Endothelial cell of umbilical vein (primary cell): Measurements from ENCODE around the gene P2RY11. TPM values are rescaled to one million over a fixed set of nuclear protein-coding genes. Genes with fewer than 3 reads are reported as not detected.

Experiments used
- BruUV-seq: library from RNA; stranded (reverse); fragments of 400-500 nt; replicated peaks from 2 replicates; lab custom pipeline; 2021; lab: Mats Ljungman, UMichigan
- CTCF ChIA-PET: fragments of 300-600, 350-600 bp; sonication (Branson Sonifier 250); formaldehyde crosslinking; loops from one replicate; lab custom pipeline; 2021; ENCODE audit warnings: antibody characterized with exemption, inconsistent platforms; lab: Charles Lee
- POLR2A ChIA-PET: fragments of 300-600, 350-600 bp; sonication (Branson Sonifier 250); formaldehyde crosslinking; loops from one replicate; lab custom pipeline; 2021; ENCODE audit warnings: antibody characterized with exemption, inconsistent platforms; lab: Charles Lee
- DNase-seq: peaks from one replicate; pipeline ENCODE4 v3.0.0-alpha.2; 2011; ENCODE audit warnings: low read depth, low spot score
- FAIRE-seq: peaks from 2 replicates; lab custom pipeline; 2011; peaks lifted over from hg19 to GRCh38; lab: Jason Lieb, UNC
- H2AFZ ChIP-seq: 2 replicates; pipeline ENCODE4 v1.6.0; 2012; ENCODE audit warnings: low read depth, low read length, control low read depth, inconsistent platforms
- H3K27ac ChIP-seq: 2 replicates; pipeline ENCODE4 v1.5.1; 2011; ENCODE audit warnings: low read depth, mild to moderate bottlenecking, control low read depth, low read length, moderate library complexity; ENCODE audit not compliant: insufficient read depth
- H3K27me3 ChIP-seq, 2 experiments: 2 replicates each; pipeline versions ENCODE4 v1.6.0 to v1.6.1; 2011; ENCODE audit warnings: low read length in 2 of 2, mixed read lengths in 1 of 2; ENCODE audit not compliant: control insufficient read depth in 2 of 2, insufficient read depth in 2 of 2
- H3K36me3 ChIP-seq, 2 experiments: 2 replicates in 1 of 2; 3 replicates in 1 of 2; pipeline ENCODE4 v1.5.1; 2011; ENCODE audit warnings: low read length in 2 of 2, mild to moderate bottlenecking in 1 of 2, moderate library complexity in 1 of 2; ENCODE audit not compliant: control insufficient read depth in 2 of 2, insufficient read depth in 2 of 2; ENCODE audit errors: extremely low read depth in 1 of 2
- H3K4me1 ChIP-seq: 3 replicates; pipeline ENCODE4 v1.5.1; 2011; ENCODE audit warnings: mild to moderate bottlenecking, low read length; ENCODE audit not compliant: control insufficient read depth, insufficient read depth; ENCODE audit errors: extremely low read depth
- H3K4me2 ChIP-seq: 2 replicates; pipeline ENCODE4 v1.6.1; 2011; ENCODE audit warnings: low read length, control low read depth, mixed read lengths; ENCODE audit not compliant: insufficient read depth
- H3K4me3 ChIP-seq, 3 experiments: fragments of 200-600 bp in 1 of 3; sonication (generic), shearing (Covaris generic) in 1 of 3; replicated peaks in 1 of 3; 2 replicates each; pipeline ENCODE4 v1.5.1; 2011 to 2016; ENCODE audit warnings: control low read depth in 3 of 3, low read length in 3 of 3, mild to moderate bottlenecking in 2 of 3, inconsistent platforms in 1 of 3, low read depth in 1 of 3, moderate library complexity in 1 of 3; ENCODE audit not compliant: insufficient read depth in 1 of 3
- H3K79me2 ChIP-seq: 2 replicates; pipeline ENCODE4 v1.6.0; 2012; ENCODE audit warnings: low read length, inconsistent platforms; ENCODE audit not compliant: control insufficient read depth, insufficient read depth
- H3K9ac ChIP-seq: replicated peaks from 2 replicates; pipeline ENCODE3; 2011; ENCODE audit warnings: low read length, control low read depth; ENCODE audit not compliant: insufficient read depth; ENCODE audit errors: extremely low read depth
- H3K9me1 ChIP-seq: replicated peaks from 3 replicates; pipeline ENCODE4 v1.6.0; 2011; ENCODE audit warnings: mild to moderate bottlenecking, low read length; ENCODE audit not compliant: control insufficient read depth, insufficient read depth; ENCODE audit errors: extremely low read depth
- H3K9me3 ChIP-seq: replicated peaks from 2 replicates; pipeline ENCODE4 v1.5.1; 2012; ENCODE audit warnings: low read length, inconsistent platforms; ENCODE audit not compliant: control insufficient read depth, insufficient read depth
- H4K20me1 ChIP-seq: replicated peaks from 2 replicates; pipeline ENCODE3; 2011; ENCODE audit warnings: mild to moderate bottlenecking, low read length; ENCODE audit not compliant: control insufficient read depth, insufficient read depth; ENCODE audit errors: extremely low read depth
- EZH2 ChIP-seq: IDR thresholded peaks from 2 replicates; pipeline ENCODE4 v1.6.1; 2012; ENCODE audit warnings: borderline replicate concordance, low read depth, mild to moderate bottlenecking, moderate library complexity, low read length, inconsistent platforms; ENCODE audit not compliant: severe bottlenecking
- FOS ChIP-seq: IDR thresholded peaks from 2 replicates; pipeline ENCODE4 v1.6.1; 2011; ENCODE audit warnings: mild to moderate bottlenecking, low read length, moderate library complexity, borderline replicate concordance; ENCODE audit not compliant: insufficient read depth
- GATA2 ChIP-seq: IDR thresholded peaks from 2 replicates; pipeline ENCODE4 v1.7.0; 2011; ENCODE audit warnings: low read depth, mild to moderate bottlenecking, moderate library complexity, mixed read lengths, low read length; ENCODE audit not compliant: insufficient read length, insufficient read depth
- JUN ChIP-seq: IDR thresholded peaks from 2 replicates; pipeline ENCODE4 v1.6.1; 2011; ENCODE audit warnings: borderline replicate concordance, low read depth; ENCODE audit not compliant: insufficient read length, insufficient read depth
- MYC ChIP-seq: IDR thresholded peaks from one replicate; pipeline ENCODE4 v1.6.1; 2011; ENCODE audit warnings: mild to moderate bottlenecking, low read depth, low read length
- POLR2A ChIP-seq: IDR thresholded peaks from 2 replicates; pipeline ENCODE4 v1.6.1; 2012; ENCODE audit warnings: low read depth, mild to moderate bottlenecking, control low read depth, low read length
- POLR2AphosphoS5 ChIP-seq: IDR thresholded peaks from 2 replicates; pipeline ENCODE4 v1.6.1; 2012; ENCODE audit warnings: low read depth, mild to moderate bottlenecking, control low read depth, low read length, moderate library complexity; ENCODE audit not compliant: insufficient read depth
- dilution Hi-C: fragments of 300-500 bp; cut with MboI; formaldehyde crosslinking; loops from one replicate; pipeline ENCODE4 v1.15.0; 2019; ENCODE audit warnings: low sequenced_read_pairs; ENCODE audit not compliant: extremely low pct_ligation_motif_present
- intact Hi-C: fragments of 100-400 bp; cut with micrococcal nuclease; formaldehyde crosslinking; loops from one replicate; pipeline ENCODE4 v1.10.0; 2022
- polyA plus RNA-seq, 4 experiments: library from polyadenylated mRNA; depleted of rRNA in 3 of 4; stranded (reverse) in 3 of 4; unstranded in 1 of 4; fragments of >200 nt; gene quantifications; 2 replicates each; pipeline versions ENCODE4 v1.2.1 to v1.2.3, GENCODE V29; 2011 to 2012; ENCODE audit warnings: missing spikeins in 1 of 4
- total RNA-seq: library from RNA; stranded (reverse); gene quantifications from 2 replicates; pipeline ENCODE4 v1.2.3, GENCODE V29; 2021
- TF ChIP-seq, protein P1 (sequence below), 2 donors: IDR thresholded peaks; 1 replicate in 1 of 2; 2 replicates in 1 of 2; pipeline ENCODE4 v1.5.1; 2011; ENCODE audit warnings: low read length in 2 of 2, mild to moderate bottlenecking in 2 of 2, moderate library complexity in 2 of 2, control low read depth in 1 of 2, inconsistent platforms in 1 of 2, low read depth in 1 of 2; ENCODE audit not compliant: insufficient read depth in 1 of 2; ENCODE audit errors: extremely low read depth in 1 of 2
- TF ChIP-seq, protein P2 (sequence below): IDR thresholded peaks from 2 replicates; pipeline ENCODE4 v1.6.1; 2011; ENCODE audit not compliant: insufficient read depth, insufficient read length

The P2RY11 gene
- total and polyA plus RNA-seq, 2 donors (not counting 3 experiments of a cell fraction or from before 2014, with no cell fraction given), result 3.6 to 14.6 TPM

DNA sequence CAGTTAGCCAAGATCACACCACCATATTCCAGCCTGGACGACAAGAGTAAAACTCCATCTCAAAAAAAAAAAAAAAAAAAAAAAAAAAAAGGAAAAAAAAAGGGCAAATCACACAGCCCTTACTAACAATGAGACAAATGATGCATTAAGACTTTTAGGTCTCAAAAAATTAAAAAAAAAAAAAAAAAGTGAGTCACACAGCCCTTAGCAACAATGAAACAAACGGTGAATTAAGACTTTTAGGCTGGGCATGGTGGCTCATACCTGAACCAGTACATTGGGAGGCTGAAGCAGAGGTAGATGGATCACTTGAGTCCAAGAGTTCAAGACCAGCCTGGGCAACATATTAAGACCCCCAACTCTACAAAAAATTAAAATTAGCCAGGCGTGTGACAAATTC, 40.6 kb downstream of the P2RY11 start:
- H3K9me3 ChIP-seq, result no peaks in the 10 kb centered on the region
- no peak overlapping the region for H3K4me2 ChIP-seq
- no TSS peak for BruUV-seq
- H4K20me1 ChIP-seq, result no peaks in the 10 kb centered on the region
- intact Hi-C loops (no loop called here), dilution Hi-C loops (no loop called here)
- no peak overlapping the region for H2AFZ ChIP-seq
- peaks cover 35 to 44% of the 10 kb centered on the region in 2 experiments for H3K36me3 ChIP-seq
- H3K9me1 ChIP-seq, result no peaks in the 10 kb centered on the region
- no peak overlapping the region for H3K27ac ChIP-seq
- POLR2A ChIA-PET, result no interaction called here
- no peak for FAIRE-seq
- no peaks in the 10 kb centered on the region for H3K27me3 ChIP-seq
- no peak overlapping the region for H3K4me3 ChIP-seq
- H3K4me1 ChIP-seq, result no peaks in the 10 kb centered on the region
- no peak overlapping the region for H3K9ac ChIP-seq
- CTCF ChIA-PET, result no interaction called here
- TF ChIP-seq POLR2AphosphoS5 (no peak), FOS (no peak), JUN (no peak), POLR2A (no peak), MYC (no peak), GATA2 (no peak), EZH2 (no peak)
- TF ChIP-seq, protein P1, sequence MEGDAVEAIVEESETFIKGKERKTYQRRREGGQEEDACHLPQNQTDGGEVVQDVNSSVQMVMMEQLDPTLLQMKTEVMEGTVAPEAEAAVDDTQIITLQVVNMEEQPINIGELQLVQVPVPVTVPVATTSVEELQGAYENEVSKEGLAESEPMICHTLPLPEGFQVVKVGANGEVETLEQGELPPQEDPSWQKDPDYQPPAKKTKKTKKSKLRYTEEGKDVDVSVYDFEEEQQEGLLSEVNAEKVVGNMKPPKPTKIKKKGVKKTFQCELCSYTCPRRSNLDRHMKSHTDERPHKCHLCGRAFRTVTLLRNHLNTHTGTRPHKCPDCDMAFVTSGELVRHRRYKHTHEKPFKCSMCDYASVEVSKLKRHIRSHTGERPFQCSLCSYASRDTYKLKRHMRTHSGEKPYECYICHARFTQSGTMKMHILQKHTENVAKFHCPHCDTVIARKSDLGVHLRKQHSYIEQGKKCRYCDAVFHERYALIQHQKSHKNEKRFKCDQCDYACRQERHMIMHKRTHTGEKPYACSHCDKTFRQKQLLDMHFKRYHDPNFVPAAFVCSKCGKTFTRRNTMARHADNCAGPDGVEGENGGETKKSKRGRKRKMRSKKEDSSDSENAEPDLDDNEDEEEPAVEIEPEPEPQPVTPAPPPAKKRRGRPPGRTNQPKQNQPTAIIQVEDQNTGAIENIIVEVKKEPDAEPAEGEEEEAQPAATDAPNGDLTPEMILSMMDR (IDR thresholded peaks at IDR 0.05; ENCODE audit: extremely low read depth in 1 of 2, insufficient read depth in 1 of 2, low read depth in 1 of 2, low read length in 2 of 2), result no peak
- TF ChIP-seq, protein P2, sequence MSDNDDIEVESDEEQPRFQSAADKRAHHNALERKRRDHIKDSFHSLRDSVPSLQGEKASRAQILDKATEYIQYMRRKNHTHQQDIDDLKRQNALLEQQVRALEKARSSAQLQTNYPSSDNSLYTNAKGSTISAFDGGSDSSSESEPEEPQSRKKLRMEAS, result no peak
- no peak for DNase-seq
- no peaks in the 10 kb centered on the region for H3K79me2 ChIP-seq
